OCI-LY1 (cell line): ENCODE data around the gene ZNRD2.

Experiments used
- H2AFZ ChIP-seq: fragments of 200-600 bp; sonication (generic), shearing (Covaris generic); 2 replicates; pipeline ENCODE4 v1.6.0; 2014; ENCODE audit warnings: antibody characterized with exemption, mild to moderate bottlenecking, low read length
- H3F3A ChIP-seq: fragments of 200-600 bp; sonication (generic), shearing (Covaris generic); 2 replicates; pipeline ENCODE4 v1.6.0; 2014; ENCODE audit warnings: mild to moderate bottlenecking, antibody characterized with exemption, low read length, moderate library complexity; ENCODE audit not compliant: insufficient read depth
- H3K27ac ChIP-seq: fragments of 200-600 bp; sonication (generic); 2 replicates; pipeline ENCODE4 v1.5.1; 2014; ENCODE audit warnings: low read length, mixed run types, mild to moderate bottlenecking, low read depth; ENCODE audit not compliant: poor library complexity, severe bottlenecking
- H3K27me3 ChIP-seq: fragments of 200-600 bp; sonication (generic); 2 replicates; pipeline ENCODE4 v1.6.0; 2014; ENCODE audit warnings: antibody characterized with exemption, mild to moderate bottlenecking, low read length, moderate library complexity; ENCODE audit not compliant: insufficient read depth
- H3K36me3 ChIP-seq: fragments of 200-600 bp; sonication (generic); 2 replicates; pipeline ENCODE4 v1.6.1; 2014; ENCODE audit warnings: mild to moderate bottlenecking, antibody characterized with exemption, low read length, moderate library complexity, mixed read lengths; ENCODE audit not compliant: insufficient read depth
- H3K4me1 ChIP-seq: fragments of 200-600 bp; sonication (generic); 2 replicates; pipeline ENCODE4 v1.5.1; 2014; ENCODE audit warnings: mild to moderate bottlenecking, low read length, moderate library complexity; ENCODE audit not compliant: insufficient read depth, severe bottlenecking
- H3K4me2 ChIP-seq: fragments of 200-600 bp; sonication (generic), shearing (Covaris generic); 2 replicates; pipeline ENCODE4 v1.6.1; 2014; ENCODE audit warnings: low read length
- H3K4me3 ChIP-seq: fragments of 200-600 bp; sonication (generic); 2 replicates; pipeline ENCODE4 v1.5.1; 2014; ENCODE audit warnings: low read length, low read depth, mild to moderate bottlenecking, mixed read lengths; ENCODE audit not compliant: poor library complexity, severe bottlenecking
- H3K79me2 ChIP-seq: fragments of 200-600 bp; shearing (Covaris generic); 2 replicates; pipeline ENCODE4 v1.6.1; 2016; ENCODE audit warnings: mixed run types, low read length, mixed read lengths; ENCODE audit not compliant: insufficient read depth
- H3K9ac ChIP-seq: fragments of 200-600 bp; sonication (generic), shearing (Covaris generic); 2 replicates; pipeline ENCODE4 v1.6.1; 2014; ENCODE audit warnings: mild to moderate bottlenecking, low read length, mixed read lengths
- H3K9me2 ChIP-seq: fragments of 200-600 bp; sonication (generic), shearing (Covaris generic); 2 replicates; pipeline ENCODE4 v1.6.1; 2014; ENCODE audit warnings: low read depth, mild to moderate bottlenecking, low read length, mixed read lengths
- H3K9me3 ChIP-seq: fragments of 200-600 bp; shearing (Covaris generic); 2 replicates; pipeline ENCODE4 v1.6.1; 2014; ENCODE audit warnings: low read length, mixed read lengths
- H4K20me1 ChIP-seq: fragments of 200-600 bp; sonication (generic), shearing (Covaris generic); 2 replicates; pipeline ENCODE4 v1.6.0; 2016; ENCODE audit warnings: mild to moderate bottlenecking, low read length; ENCODE audit not compliant: insufficient read depth
- CTCF ChIP-seq: fragments of 200-600 bp; sonication (generic), shearing (Covaris generic); IDR thresholded peaks from 2 replicates; pipeline ENCODE4 v1.5.1; 2017; ENCODE audit warnings: mild to moderate bottlenecking, antibody characterized with exemption, low read length, moderate library complexity, mixed read lengths
- EZH2 ChIP-seq: fragments of 200-600 bp; sonication (generic), shearing (Covaris generic); IDR thresholded peaks from 2 replicates; pipeline ENCODE4 v1.8.0; 2017; ENCODE audit warnings: borderline replicate concordance, mixed run types, mild to moderate bottlenecking, antibody characterized with exemption, low read length, moderate library complexity, mixed read lengths

The ZNRD2 gene

GRCh38 chr11:65526744-65527143 is 43.5 kb upstream of the ZNRD2 start:
- Histone ChIP-seq H4K20me1 (no peaks in the 10 kb centered on the region), H3K9ac (no peak overlapping the region), H3K9me2 (no peaks in the 10 kb centered on the region), H3K4me2 (no peak overlapping the region), H3K27ac (no peak overlapping the region), H3F3A (no peaks in the 10 kb centered on the region), H2AFZ (no peak overlapping the region), H3K79me2 (no peaks in the 10 kb centered on the region), H3K36me3 (peaks cover 29% of the 10 kb centered on the region), H3K27me3 (0 out of 2 replicates have a peak, but pooled peaks cover 6% of the 10 kb centered on the region), H3K4me3 (no peak overlapping the region), H3K9me3 (no peaks in the 10 kb centered on the region), H3K4me1 (peaks cover 28% of the 10 kb centered on the region)
- TF ChIP-seq CTCF (no peak), EZH2 (no peak)

GRCh38 chr11:65528819-65529350 is 41.4 kb upstream of the ZNRD2 start:
- Histone ChIP-seq H3K79me2 (no peaks in the 10 kb centered on the region), H3K27me3 (0 out of 2 replicates have a peak, but pooled peaks cover 5% of the 10 kb centered on the region), H3K9ac (no peak overlapping the region), H3K9me2 (no peaks in the 10 kb centered on the region), H3K4me2 (no peak overlapping the region), H2AFZ (no peak overlapping the region), H3K9me3 (no peaks in the 10 kb centered on the region), H3F3A (no peaks in the 10 kb centered on the region), H4K20me1 (no peaks in the 10 kb centered on the region), H3K36me3 (peaks cover 44% of the 10 kb centered on the region), H3K4me3 (no peak overlapping the region), H3K27ac (no peak overlapping the region), H3K4me1 (peaks cover 15% of the 10 kb centered on the region)
- TF ChIP-seq CTCF (no peak), EZH2 (no peak)

GRCh38 chr11:65529475-65530156 is 40.7 kb upstream of the ZNRD2 start:
- no peaks in the 10 kb centered on the region for H3K9me3 ChIP-seq
- no peaks in the 10 kb centered on the region for H3F3A ChIP-seq
- H3K27ac ChIP-seq, result no peak overlapping the region
- H3K4me3 ChIP-seq, result no peak overlapping the region
- no peaks in the 10 kb centered on the region for H3K9me2 ChIP-seq
- no peak for TF ChIP-seq EZH2
- TF ChIP-seq CTCF, result no peak
- H3K4me2 ChIP-seq, result no peak overlapping the region
- H3K36me3 ChIP-seq, result peaks cover 44% of the 10 kb centered on the region
- no peaks in the 10 kb centered on the region for H3K27me3 ChIP-seq
- no peaks in the 10 kb centered on the region for H4K20me1 ChIP-seq
- H3K79me2 ChIP-seq, result no peaks in the 10 kb centered on the region
- H3K4me1 ChIP-seq, result peaks cover 10% of the 10 kb centered on the region
- no peak overlapping the region for H3K9ac ChIP-seq
- H2AFZ ChIP-seq, result no peak overlapping the region
